ENCODE data around the gene LARP1B.

GRCh38 chr4:128060699-128061565 lies at the start of gene LARP1B:
- TF ChIP-seq, protein P1, sequence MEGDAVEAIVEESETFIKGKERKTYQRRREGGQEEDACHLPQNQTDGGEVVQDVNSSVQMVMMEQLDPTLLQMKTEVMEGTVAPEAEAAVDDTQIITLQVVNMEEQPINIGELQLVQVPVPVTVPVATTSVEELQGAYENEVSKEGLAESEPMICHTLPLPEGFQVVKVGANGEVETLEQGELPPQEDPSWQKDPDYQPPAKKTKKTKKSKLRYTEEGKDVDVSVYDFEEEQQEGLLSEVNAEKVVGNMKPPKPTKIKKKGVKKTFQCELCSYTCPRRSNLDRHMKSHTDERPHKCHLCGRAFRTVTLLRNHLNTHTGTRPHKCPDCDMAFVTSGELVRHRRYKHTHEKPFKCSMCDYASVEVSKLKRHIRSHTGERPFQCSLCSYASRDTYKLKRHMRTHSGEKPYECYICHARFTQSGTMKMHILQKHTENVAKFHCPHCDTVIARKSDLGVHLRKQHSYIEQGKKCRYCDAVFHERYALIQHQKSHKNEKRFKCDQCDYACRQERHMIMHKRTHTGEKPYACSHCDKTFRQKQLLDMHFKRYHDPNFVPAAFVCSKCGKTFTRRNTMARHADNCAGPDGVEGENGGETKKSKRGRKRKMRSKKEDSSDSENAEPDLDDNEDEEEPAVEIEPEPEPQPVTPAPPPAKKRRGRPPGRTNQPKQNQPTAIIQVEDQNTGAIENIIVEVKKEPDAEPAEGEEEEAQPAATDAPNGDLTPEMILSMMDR (IDR thresholded peaks at IDR 0.05), result no peak
- peak; percentile 17 to 90 for TF ChIP-seq POLR2A (IDR thresholded peaks at IDR 0.05)

Measured in heart left ventricle (tissue), 13 donors.